NAMALWA (cell line): ENCODE results near the gene TMEM204.

ENCODE experiments used
- DNase-seq: peaks from one replicate; pipeline ENCODE4 v3.0.0-alpha.2; 2015; ENCODE audit warnings: low spot score

The TMEM204 gene

GRCh38 chr16:1499756-1500464 is 33.6 kb upstream of the TMEM204 start:
- DNase-seq, result no peak

- no peak for DNase-seq
Measured at GRCh38 chr16:1500465-1501150, 32.9 kb upstream of the TMEM204 start.

- DNase-seq, result no peak
Measured at GRCh38 chr16:1501630-1502029, 31.8 kb upstream of the TMEM204 start.

- DNase-seq, result no peak
Measured at GRCh38 chr16:1502092-1503004, 31.1 kb upstream of the TMEM204 start.

- no peak for DNase-seq
Measured at GRCh38 chr16:1503110-1503955, 30.1 kb upstream of the TMEM204 start.

GRCh38 chr16:1505073-1505844 is 28.2 kb upstream of the TMEM204 start:
- DNase-seq, result no peak

GRCh38 chr16:1505912-1506311 is 27.6 kb upstream of the TMEM204 start:
- DNase-seq, result no peak

- no peak for DNase-seq
Measured at GRCh38 chr16:1506494-1507213, 26.8 kb upstream of the TMEM204 start.

GRCh38 chr16:1508494-1509187 is 24.8 kb upstream of the TMEM204 start:
- no peak for DNase-seq

GRCh38 chr16:1509307-1510221 is 23.9 kb upstream of the TMEM204 start:
- DNase-seq, result no peak

- no peak for DNase-seq
Measured at GRCh38 chr16:1510272-1510671, 23.2 kb upstream of the TMEM204 start.

GRCh38 chr16:1510941-1511351 is 22.5 kb upstream of the TMEM204 start:
- no peak for DNase-seq

- DNase-seq, result no peak
Measured at GRCh38 chr16:1511662-1512569, 21.6 kb upstream of the TMEM204 start.

- DNase-seq, result no peak
Measured at GRCh38 chr16:1512774-1513173, 20.7 kb upstream of the TMEM204 start.

- DNase-seq, result no peak
Measured at GRCh38 chr16:1514507-1514906, 19.0 kb upstream of the TMEM204 start.

GRCh38 chr16:1518626-1519135 is 14.8 kb upstream of the TMEM204 start:
- no peak for DNase-seq

GRCh38 chr16:1519831-1520230 is 13.6 kb upstream of the TMEM204 start:
- DNase-seq, result no peak
